Measurements from ENCODE around the gene PPP1CA.

GRCh38 chr11:67400251-67400941, 1.3 kb downstream of the PPP1CA start:
- TF ChIP-seq POLR2AphosphoS5 (IDR thresholded peaks at IDR 0.05; ENCODE audit: low read depth, low read length) (no peak), TAF1 (IDR thresholded peaks at IDR 0.05; ENCODE audit: borderline replicate concordance, insufficient read depth, low read length) (no peak), REST (IDR thresholded peaks at IDR 0.05; ENCODE audit: insufficient read depth in 1 of 2, low read depth in 2 of 2, low read length in 2 of 2) (no peak), SIN3A (IDR thresholded peaks at IDR 0.05; ENCODE audit: borderline replicate concordance, insufficient read depth, low read length) (no peak), FOXP2 (optimal IDR thresholded peaks at IDR 0.05; ENCODE audit: borderline replicate concordance, extremely low read depth, extremely low read length, insufficient read depth) (no peak)

Measured in PFSK-1 (cell line).